HCT116 (cell line): ENCODE data around the gene ACYP1. TPM values are rescaled to one million over a fixed set of nuclear protein-coding genes. Genes with fewer than 3 reads are reported as not detected.

Experiments
- ATAC-seq: fragments of 200-7000 bp; cut with Tn5 transposase; 2 replicates; pipeline ENCODE4 v1.9.1; 2020; ENCODE audit warnings: mild to moderate bottlenecking, moderate library complexity
- BruUV-seq: library from RNA; stranded (reverse); fragments of 400-500 nt; replicated peaks from 2 replicates; lab custom pipeline; 2021; lab: Mats Ljungman, UMichigan
- CTCF ChIA-PET: fragments of 300-600 bp; sonication (Branson Sonifier 250); formaldehyde crosslinking; loops from one replicate; lab custom pipeline; 2021; ENCODE audit warnings: antibody characterized with exemption; lab: Charles Lee
- POLR2A ChIA-PET: fragments of 300-600, 350-600 bp; sonication (Branson Sonifier 250); formaldehyde crosslinking; loops from one replicate; lab custom pipeline; 2021; ENCODE audit warnings: antibody characterized with exemption; lab: Charles Lee
- RAD21 ChIA-PET, 2 experiments: fragments of 300-600 bp; sonication (Branson Sonifier 250); formaldehyde crosslinking; loops; one replicate each; lab custom pipeline; 2023; ENCODE audit warnings: low total read pairs in 2 of 2; ENCODE audit not compliant: uncharacterized antibody in 2 of 2, unreplicated experiment in 2 of 2, low non-redundant PET in 1 of 2; lab: Charles Lee
- DNase-seq: peaks from one replicate; pipeline ENCODE4 v3.0.0-alpha.2; 2010; ENCODE audit warnings: low read depth, low spot score
- H2AFZ ChIP-seq: fragments of 200-600 bp; shearing (Covaris generic), sonication (generic); 2 replicates; pipeline ENCODE4 v1.6.1; 2017; ENCODE audit warnings: low read depth, mixed run types, mixed read lengths, antibody characterized with exemption, low read length; ENCODE audit not compliant: poor library complexity, severe bottlenecking
- H3K27ac ChIP-seq: 2 replicates; pipeline ENCODE4 v1.5.1; 2012; ENCODE audit warnings: low read depth, low read length
- H3K27me3 ChIP-seq: fragments of 200-600 bp; sonication (generic); 2 replicates; pipeline ENCODE4 v1.6.1; 2016; ENCODE audit warnings: mixed run types, low read length, mixed read lengths; ENCODE audit not compliant: insufficient read depth
- H3K36me3 ChIP-seq, 2 experiments: fragments of 200-500 bp in 1 of 2; fragments of 200-600 bp in 1 of 2; sonication (Bioruptor generic) in 1 of 2; sonication (generic) in 1 of 2; 2 replicates each; pipeline versions ENCODE4 v1.5.1 to v1.6.1; 2014 to 2016; ENCODE audit warnings: low read length in 2 of 2, inconsistent platforms in 1 of 2, mixed read lengths in 1 of 2, mixed run types in 1 of 2; ENCODE audit not compliant: insufficient read depth in 2 of 2, control insufficient read depth in 1 of 2
- H3K4me1 ChIP-seq, 2 experiments: fragments of 200-600 bp in 1 of 2; sonication (generic) in 1 of 2; 2 replicates each; pipeline versions ENCODE4 v1.5.1 to v1.6.1; 2012 to 2017; ENCODE audit warnings: low read length in 2 of 2, inconsistent platforms in 1 of 2, mild to moderate bottlenecking in 1 of 2, mixed read lengths in 1 of 2, mixed run types in 1 of 2, moderate library complexity in 1 of 2; ENCODE audit not compliant: insufficient read depth in 2 of 2, control insufficient read depth in 1 of 2
- H3K4me2 ChIP-seq: fragments of 200-600 bp; sonication (generic); 2 replicates; pipeline ENCODE4 v1.6.1; 2017; ENCODE audit warnings: mixed run types, low read length, mixed read lengths
- H3K4me3 ChIP-seq, 2 experiments: fragments of 200-600 bp in 1 of 2; sonication (generic) in 1 of 2; replicated peaks in 1 of 2; 2 replicates each; pipeline ENCODE4 v1.5.1; 2011 to 2016; ENCODE audit warnings: low read length in 2 of 2, control low read depth in 1 of 2, low read depth in 1 of 2, mild to moderate bottlenecking in 1 of 2, mixed read lengths in 1 of 2, mixed run types in 1 of 2
- H3K79me2 ChIP-seq: fragments of 200-600 bp; sonication (generic); 2 replicates; pipeline ENCODE4 v1.6.1; 2017; ENCODE audit warnings: mild to moderate bottlenecking, mixed run types, low read length, moderate library complexity, mixed read lengths; ENCODE audit not compliant: insufficient read depth
- H3K9ac ChIP-seq: fragments of 200-600 bp; sonication (generic); 2 replicates; pipeline ENCODE4 v1.6.1; 2016; ENCODE audit warnings: low read length, mixed read lengths
- H3K9me2 ChIP-seq: fragments of 200-600 bp; sonication (generic), shearing (Covaris generic); 2 replicates; pipeline ENCODE4 v1.6.1; 2017; ENCODE audit warnings: mixed run types, mild to moderate bottlenecking, moderate library complexity; ENCODE audit not compliant: insufficient read depth
- H3K9me3 ChIP-seq, 2 experiments: fragments of 200-500 bp in 1 of 2; fragments of 200-600 bp in 1 of 2; sonication (Bioruptor generic) in 1 of 2; sonication (generic) in 1 of 2; 2 replicates each; pipeline ENCODE4 v1.6.1; 2014 to 2017; ENCODE audit warnings: low read length in 2 of 2, mixed read lengths in 2 of 2, inconsistent platforms in 1 of 2, low read depth in 1 of 2, mild to moderate bottlenecking in 1 of 2, mixed run types in 1 of 2, moderate library complexity in 1 of 2; ENCODE audit not compliant: control insufficient read depth in 1 of 2, insufficient read depth in 1 of 2
- H4K20me1 ChIP-seq: fragments of 200-600 bp; sonication (generic), shearing (Covaris generic); 2 replicates; pipeline ENCODE4 v1.6.1; 2017; ENCODE audit warnings: mixed run types, mild to moderate bottlenecking, moderate library complexity; ENCODE audit not compliant: insufficient read depth
- CBX3 ChIP-seq: IDR thresholded peaks from 2 replicates; pipeline ENCODE4 v1.6.1; 2012; ENCODE audit warnings: low read depth
- CEBPB ChIP-seq: IDR thresholded peaks from 2 replicates; pipeline ENCODE4 v1.6.1; 2012; ENCODE audit warnings: low read depth
- EZH2 ChIP-seq: fragments of 200-600 bp; sonication (generic); IDR thresholded peaks from 2 replicates; pipeline ENCODE4 v1.6.1; 2017; ENCODE audit warnings: antibody characterized with exemption, mixed run types
- FOSL1 ChIP-seq: IDR thresholded peaks from 2 replicates; pipeline ENCODE4 v1.6.1; 2012; ENCODE audit warnings: low read depth
- POLR2A ChIP-seq: IDR thresholded peaks from 2 replicates; pipeline ENCODE4 v1.7.0; 2011; ENCODE audit warnings: borderline replicate concordance; ENCODE audit not compliant: insufficient read depth, insufficient read length; ENCODE audit errors: extremely low read depth
- POLR2AphosphoS5 ChIP-seq: IDR thresholded peaks from 2 replicates; pipeline ENCODE4 v1.6.1; 2011; ENCODE audit warnings: mild to moderate bottlenecking, low read depth, low read length, moderate library complexity
- RAD21 ChIP-seq: IDR thresholded peaks from 2 replicates; pipeline ENCODE4 v1.6.1; 2012; ENCODE audit warnings: low read depth, mild to moderate bottlenecking
- SIN3A ChIP-seq: IDR thresholded peaks from 2 replicates; pipeline ENCODE4 v1.6.1; 2012; ENCODE audit warnings: low read depth
- SP1 ChIP-seq: IDR thresholded peaks from 2 replicates; pipeline ENCODE4 v1.6.1; 2012; ENCODE audit warnings: low read depth
- YY1 ChIP-seq: IDR thresholded peaks from 2 replicates; pipeline ENCODE4 v1.6.1; 2011; ENCODE audit warnings: low read length, low read depth, moderate library complexity, mild to moderate bottlenecking; ENCODE audit not compliant: insufficient replicate concordance; ENCODE audit errors: extremely low read depth
- ZFX ChIP-seq: fragments of 450-650 bp; IDR thresholded peaks from 2 replicates; pipeline ENCODE4 v1.6.1; 2017
- ZNF274 ChIP-seq: fragments of 200-500 bp; sonication (Bioruptor generic); IDR thresholded peaks from 2 replicates; pipeline ENCODE4 v1.6.1; 2014; ENCODE audit warnings: mild to moderate bottlenecking, low read depth, low read length, inconsistent platforms
- intact Hi-C: fragments of 100-400 bp; cut with micrococcal nuclease; formaldehyde crosslinking; loops from 2 replicates; pipeline ENCODE4 v1.10.0; 2022
- total RNA-seq: library from RNA; stranded (reverse); gene quantifications from one replicate; pipeline ENCODE4 v1.2.1, GENCODE V29; 2021; ENCODE audit not compliant: unreplicated experiment
- TF ChIP-seq, protein P1 (sequence below): IDR thresholded peaks from 2 replicates; pipeline ENCODE4 v1.6.1; 2012
- TF ChIP-seq, protein P2 (sequence below): IDR thresholded peaks from 2 replicates; pipeline ENCODE4 v1.6.1; 2012; ENCODE audit warnings: low read depth
- TF ChIP-seq, protein P3 (sequence below): IDR thresholded peaks from 2 replicates; pipeline ENCODE4 v1.6.1; 2012
- TF ChIP-seq, protein P4 (sequence below): IDR thresholded peaks from 2 replicates; pipeline ENCODE4 v1.6.1; 2011; ENCODE audit warnings: mild to moderate bottlenecking, low read length, moderate library complexity; ENCODE audit not compliant: insufficient replicate concordance; ENCODE audit errors: extremely low read depth

Gene ACYP1
- total RNA-seq, 1 experiment from 2014 or later: 30.7 TPM

DNA sequence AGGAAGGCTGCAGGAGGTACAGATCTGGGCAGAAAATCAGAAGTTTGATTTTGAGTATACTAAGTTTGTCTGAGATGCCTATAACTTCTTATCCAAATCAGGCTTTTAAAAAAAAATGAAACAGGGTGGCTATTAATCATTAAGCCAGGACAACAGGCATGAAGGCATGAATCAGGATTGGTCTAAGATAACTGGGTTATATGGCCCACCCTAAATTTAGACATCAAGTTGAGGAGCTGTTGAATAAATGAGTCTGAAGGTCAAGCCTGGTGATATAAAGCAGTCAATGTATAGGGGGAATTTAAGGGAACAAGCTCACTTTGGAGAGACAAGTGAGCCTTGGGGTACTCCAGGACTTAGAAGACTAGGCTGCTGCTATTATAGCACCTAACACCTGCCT, 34.4 kb upstream of the ACYP1 start:
- ChIA-PET CTCF (no interaction called here), RAD21 (no interaction called here), POLR2A (no interaction called here)
- no peaks in the 10 kb centered on the region for H3K9me3 ChIP-seq
- no peak overlapping the region for H2AFZ ChIP-seq
- no peak for ATAC-seq
- TF ChIP-seq, protein P1, sequence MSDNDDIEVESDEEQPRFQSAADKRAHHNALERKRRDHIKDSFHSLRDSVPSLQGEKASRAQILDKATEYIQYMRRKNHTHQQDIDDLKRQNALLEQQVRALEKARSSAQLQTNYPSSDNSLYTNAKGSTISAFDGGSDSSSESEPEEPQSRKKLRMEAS: no peak
- TF ChIP-seq ZFX (no peak), RAD21 (no peak)
- H3K27me3 ChIP-seq: no peaks in the 10 kb centered on the region
- H4K20me1 ChIP-seq: no peaks in the 10 kb centered on the region
- intact Hi-C loops: no loop called here
- H3K4me2 ChIP-seq: no peak overlapping the region
- no peaks in the 10 kb centered on the region for H3K4me1 ChIP-seq
- H3K27ac ChIP-seq: no peak overlapping the region
- no peak for DNase-seq
- H3K9ac ChIP-seq: no peak overlapping the region
- H3K36me3 ChIP-seq: peaks cover 31 to 51% of the 10 kb centered on the region in 2 experiments
- no peaks in the 10 kb centered on the region for H3K9me2 ChIP-seq
- no TSS peak for BruUV-seq
- no peaks in the 10 kb centered on the region for H3K79me2 ChIP-seq
- H3K4me3 ChIP-seq: no peak overlapping the region

DNA sequence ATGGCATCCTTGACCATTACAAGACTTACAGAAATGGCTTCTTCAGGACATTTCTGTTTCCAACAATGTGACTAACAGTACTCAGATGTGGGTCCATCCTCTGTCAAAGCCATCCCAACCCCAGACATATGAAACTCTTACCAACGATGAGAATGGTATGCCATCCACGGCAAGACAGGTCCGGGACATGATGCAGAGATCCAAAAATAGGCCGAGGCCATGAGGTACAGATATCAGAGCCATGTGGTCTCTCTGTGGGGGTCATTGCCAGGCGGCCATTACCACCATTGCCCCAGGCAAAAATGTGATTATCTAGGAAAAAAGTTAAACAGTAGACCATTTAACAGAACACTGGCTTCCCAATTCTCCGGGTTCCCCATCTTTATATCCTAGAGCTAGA, 33.1 kb upstream of the ACYP1 start:
- CTCF ChIA-PET: no interaction called here

More for the DNA sequence above, 33.1 kb upstream of the ACYP1 start:
- ATAC-seq (no peak), DNase-seq (no peak)
- Histone ChIP-seq H4K20me1 (no peaks in the 10 kb centered on the region), H3K9me2 (no peaks in the 10 kb centered on the region), H3K9ac (no peak overlapping the region), H3K4me3 (no peak overlapping the region), H2AFZ (no peak overlapping the region), H3K9me3 (no peaks in the 10 kb centered on the region), H3K27me3 (no peaks in the 10 kb centered on the region), H3K79me2 (no peaks in the 10 kb centered on the region), H3K4me2 (no peak overlapping the region), H3K27ac (no peak overlapping the region), H3K36me3 (peaks cover 31 to 53% of the 10 kb centered on the region in 2 experiments), H3K4me1 (no peaks in the 10 kb centered on the region)
- TF ChIP-seq SIN3A: no peak
- no peak for TF ChIP-seq CEBPB
- TF ChIP-seq, protein P2, sequence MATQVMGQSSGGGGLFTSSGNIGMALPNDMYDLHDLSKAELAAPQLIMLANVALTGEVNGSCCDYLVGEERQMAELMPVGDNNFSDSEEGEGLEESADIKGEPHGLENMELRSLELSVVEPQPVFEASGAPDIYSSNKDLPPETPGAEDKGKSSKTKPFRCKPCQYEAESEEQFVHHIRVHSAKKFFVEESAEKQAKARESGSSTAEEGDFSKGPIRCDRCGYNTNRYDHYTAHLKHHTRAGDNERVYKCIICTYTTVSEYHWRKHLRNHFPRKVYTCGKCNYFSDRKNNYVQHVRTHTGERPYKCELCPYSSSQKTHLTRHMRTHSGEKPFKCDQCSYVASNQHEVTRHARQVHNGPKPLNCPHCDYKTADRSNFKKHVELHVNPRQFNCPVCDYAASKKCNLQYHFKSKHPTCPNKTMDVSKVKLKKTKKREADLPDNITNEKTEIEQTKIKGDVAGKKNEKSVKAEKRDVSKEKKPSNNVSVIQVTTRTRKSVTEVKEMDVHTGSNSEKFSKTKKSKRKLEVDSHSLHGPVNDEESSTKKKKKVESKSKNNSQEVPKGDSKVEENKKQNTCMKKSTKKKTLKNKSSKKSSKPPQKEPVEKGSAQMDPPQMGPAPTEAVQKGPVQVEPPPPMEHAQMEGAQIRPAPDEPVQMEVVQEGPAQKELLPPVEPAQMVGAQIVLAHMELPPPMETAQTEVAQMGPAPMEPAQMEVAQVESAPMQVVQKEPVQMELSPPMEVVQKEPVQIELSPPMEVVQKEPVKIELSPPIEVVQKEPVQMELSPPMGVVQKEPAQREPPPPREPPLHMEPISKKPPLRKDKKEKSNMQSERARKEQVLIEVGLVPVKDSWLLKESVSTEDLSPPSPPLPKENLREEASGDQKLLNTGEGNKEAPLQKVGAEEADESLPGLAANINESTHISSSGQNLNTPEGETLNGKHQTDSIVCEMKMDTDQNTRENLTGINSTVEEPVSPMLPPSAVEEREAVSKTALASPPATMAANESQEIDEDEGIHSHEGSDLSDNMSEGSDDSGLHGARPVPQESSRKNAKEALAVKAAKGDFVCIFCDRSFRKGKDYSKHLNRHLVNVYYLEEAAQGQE: no peak
- TF ChIP-seq FOSL1: no peak
- TF ChIP-seq, protein P3, sequence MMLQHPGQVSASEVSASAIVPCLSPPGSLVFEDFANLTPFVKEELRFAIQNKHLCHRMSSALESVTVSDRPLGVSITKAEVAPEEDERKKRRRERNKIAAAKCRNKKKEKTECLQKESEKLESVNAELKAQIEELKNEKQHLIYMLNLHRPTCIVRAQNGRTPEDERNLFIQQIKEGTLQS: no peak
- no peak for TF ChIP-seq RAD21
- no peak for TF ChIP-seq CBX3
- no peak for TF ChIP-seq POLR2AphosphoS5
- TF ChIP-seq SP1: no peak
- TF ChIP-seq ZNF274: no peak
- no peak for TF ChIP-seq EZH2
- no peak for TF ChIP-seq YY1
- no peak for TF ChIP-seq POLR2A
- TF ChIP-seq, protein P1: no peak
- TF ChIP-seq, protein P4, sequence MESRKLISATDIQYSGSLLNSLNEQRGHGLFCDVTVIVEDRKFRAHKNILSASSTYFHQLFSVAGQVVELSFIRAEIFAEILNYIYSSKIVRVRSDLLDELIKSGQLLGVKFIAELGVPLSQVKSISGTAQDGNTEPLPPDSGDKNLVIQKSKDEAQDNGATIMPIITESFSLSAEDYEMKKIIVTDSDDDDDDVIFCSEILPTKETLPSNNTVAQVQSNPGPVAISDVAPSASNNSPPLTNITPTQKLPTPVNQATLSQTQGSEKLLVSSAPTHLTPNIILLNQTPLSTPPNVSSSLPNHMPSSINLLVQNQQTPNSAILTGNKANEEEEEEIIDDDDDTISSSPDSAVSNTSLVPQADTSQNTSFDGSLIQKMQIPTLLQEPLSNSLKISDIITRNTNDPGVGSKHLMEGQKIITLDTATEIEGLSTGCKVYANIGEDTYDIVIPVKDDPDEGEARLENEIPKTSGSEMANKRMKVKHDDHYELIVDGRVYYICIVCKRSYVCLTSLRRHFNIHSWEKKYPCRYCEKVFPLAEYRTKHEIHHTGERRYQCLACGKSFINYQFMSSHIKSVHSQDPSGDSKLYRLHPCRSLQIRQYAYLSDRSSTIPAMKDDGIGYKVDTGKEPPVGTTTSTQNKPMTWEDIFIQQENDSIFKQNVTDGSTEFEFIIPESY: no peak
- no peak for TF ChIP-seq ZFX
- POLR2A ChIA-PET: no interaction called here
- BruUV-seq: no TSS peak
- RAD21 ChIA-PET: no interaction called here
- intact Hi-C loops: no loop called here
